Measurements from ENCODE around the gene HACD4.

- TF ChIP-seq CTCF (IDR thresholded peaks at IDR 0.05) (no peak), POLR2A (IDR thresholded peaks at IDR 0.05) (no peak)
Observed at GRCh38 chr9:20978249-20978648, 53.2 kb downstream of the HACD4 start.
